ENCODE measurements around the gene IFI27L2.

IFI27L2 gene

GRCh38 chr14:94152676-94153075 is 23.3 kb upstream of the IFI27L2 start:
- DNase-seq (ENCODE audit: low read depth): no peak

GRCh38 chr14:94145902-94146527 is 16.6 kb upstream of the IFI27L2 start:
- DNase-seq (ENCODE audit: low read depth): no peak

- DNase-seq (ENCODE audit: low read depth): no peak
These were observed 15.4 kb upstream of the IFI27L2 start for GRCh38 chr14:94144765-94145164.

GRCh38 chr14:94143711-94144110 is 14.3 kb upstream of the IFI27L2 start:
- DNase-seq (ENCODE audit: low read depth): no peak

GRCh38 chr14:94143239-94143638 is 13.8 kb upstream of the IFI27L2 start:
- DNase-seq (ENCODE audit: low read depth): no peak

GRCh38 chr14:94142836-94143235 is 13.4 kb upstream of the IFI27L2 start:
- no peak for DNase-seq (ENCODE audit: low read depth)

- DNase-seq (ENCODE audit: low read depth): no peak
These were observed 12.8 kb upstream of the IFI27L2 start for GRCh38 chr14:94142247-94142646.

GRCh38 chr14:94139421-94139820 is 10.0 kb upstream of the IFI27L2 start:
- no peak for DNase-seq (ENCODE audit: low read depth)

- no peak for DNase-seq (ENCODE audit: low read depth)
These were observed 9.6 kb upstream of the IFI27L2 start for GRCh38 chr14:94139006-94139405.

GRCh38 chr14:94138251-94138650 is 8.8 kb upstream of the IFI27L2 start:
- no peak for DNase-seq (ENCODE audit: low read depth)

GRCh38 chr14:94136575-94137331 is 7.3 kb upstream of the IFI27L2 start:
- peak; percentile 74 for DNase-seq (ENCODE audit: low read depth)

GRCh38 chr14:94135476-94135875 is 6.1 kb upstream of the IFI27L2 start:
- no peak for DNase-seq (ENCODE audit: low read depth)

- DNase-seq (ENCODE audit: low read depth): no peak
These were observed 3.0 kb upstream of the IFI27L2 start for GRCh38 chr14:94132285-94132887.

GRCh38 chr14:94129758-94130414 is 482 bp upstream of the IFI27L2 start:
- DNase-seq (ENCODE audit: low read depth): no peak

- DNase-seq (ENCODE audit: low read depth): no peak
These were observed 1.1 kb downstream of the IFI27L2 start for GRCh38 chr14:94128216-94128839.

GRCh38 chr14:94127330-94127729 is 2.1 kb downstream of the IFI27L2 start:
- no peak for DNase-seq (ENCODE audit: low read depth)

- no peak for DNase-seq (ENCODE audit: low read depth)
These were observed 2.6 kb downstream of the IFI27L2 start for GRCh38 chr14:94126800-94127199.

GRCh38 chr14:94126419-94126677 is 3.1 kb downstream of the IFI27L2 start:
- DNase-seq (ENCODE audit: low read depth): no peak

- no peak for DNase-seq (ENCODE audit: low read depth)
These were observed 3.6 kb downstream of the IFI27L2 start for GRCh38 chr14:94125659-94126418.

- DNase-seq (ENCODE audit: low read depth): no peak
These were observed 4.6 kb downstream of the IFI27L2 start for GRCh38 chr14:94124582-94125377.

- DNase-seq (ENCODE audit: low read depth): no peak
These were observed 5.5 kb downstream of the IFI27L2 start for GRCh38 chr14:94123868-94124267.
